ENCODE results near the gene FGD2. TPM values are rescaled to one million over a fixed set of nuclear protein-coding genes. Genes with fewer than 3 reads are reported as not detected.

The FGD2 gene
- total RNA-seq, 2 experiments from 2014 or later = 1.2 to 1.3 TPM

GRCh38 chr6:37047689-37048402 is 42.4 kb downstream of the FGD2 start:
- CTCF ChIA-PET = interaction anchor here (0.8 to 8.8 kb wide), 8 partner anchors 14 to 313 kb away, joined by 3 to 109 read pairs (median 6); partner anchors contain the start of gene PIM1

DNA sequence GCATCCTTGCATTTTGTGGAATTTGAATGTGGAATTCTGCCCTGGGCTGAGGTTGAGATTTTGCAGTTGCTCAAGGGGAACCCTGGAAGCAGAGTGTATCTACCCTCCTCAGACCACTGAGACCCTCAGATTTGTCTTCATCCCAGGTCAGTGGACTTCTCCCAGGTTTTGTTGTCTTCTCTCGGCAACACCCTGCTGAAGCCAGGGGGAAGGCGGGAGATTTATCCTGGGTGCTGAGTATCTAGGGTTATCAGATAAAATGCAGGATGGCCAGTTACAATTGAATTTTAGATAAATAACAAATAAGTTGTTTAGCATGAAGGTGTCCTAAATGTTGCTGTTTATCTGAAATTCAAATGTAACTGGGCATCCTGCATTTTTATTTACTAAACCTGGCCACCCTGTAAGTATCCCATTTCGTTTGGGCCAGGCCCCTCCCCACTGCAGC is 43.0 kb downstream of the FGD2 start:
- ChIA-PET POLR2A (interaction anchor here (1.2 to 6.4 kb wide), 2 partner anchors 15 to 123 kb away, joined by 6 to 87 read pairs; partner anchors contain the start of gene PIM1), CTCF (interaction anchor here (0.8 to 8.8 kb wide), 5 partner anchors 15 to 313 kb away, joined by 3 to 109 read pairs (median 60); partner anchors contain the start of gene PIM1)

More at GRCh38 chr6:37047689-37048402, 42.4 kb downstream of the FGD2 start:
- POLR2A ChIA-PET = interaction anchor here (1.2 to 6.4 kb wide), 2 partner anchors 14 to 123 kb away, joined by 6 to 87 read pairs; partner anchors contain the start of gene PIM1

DNA sequence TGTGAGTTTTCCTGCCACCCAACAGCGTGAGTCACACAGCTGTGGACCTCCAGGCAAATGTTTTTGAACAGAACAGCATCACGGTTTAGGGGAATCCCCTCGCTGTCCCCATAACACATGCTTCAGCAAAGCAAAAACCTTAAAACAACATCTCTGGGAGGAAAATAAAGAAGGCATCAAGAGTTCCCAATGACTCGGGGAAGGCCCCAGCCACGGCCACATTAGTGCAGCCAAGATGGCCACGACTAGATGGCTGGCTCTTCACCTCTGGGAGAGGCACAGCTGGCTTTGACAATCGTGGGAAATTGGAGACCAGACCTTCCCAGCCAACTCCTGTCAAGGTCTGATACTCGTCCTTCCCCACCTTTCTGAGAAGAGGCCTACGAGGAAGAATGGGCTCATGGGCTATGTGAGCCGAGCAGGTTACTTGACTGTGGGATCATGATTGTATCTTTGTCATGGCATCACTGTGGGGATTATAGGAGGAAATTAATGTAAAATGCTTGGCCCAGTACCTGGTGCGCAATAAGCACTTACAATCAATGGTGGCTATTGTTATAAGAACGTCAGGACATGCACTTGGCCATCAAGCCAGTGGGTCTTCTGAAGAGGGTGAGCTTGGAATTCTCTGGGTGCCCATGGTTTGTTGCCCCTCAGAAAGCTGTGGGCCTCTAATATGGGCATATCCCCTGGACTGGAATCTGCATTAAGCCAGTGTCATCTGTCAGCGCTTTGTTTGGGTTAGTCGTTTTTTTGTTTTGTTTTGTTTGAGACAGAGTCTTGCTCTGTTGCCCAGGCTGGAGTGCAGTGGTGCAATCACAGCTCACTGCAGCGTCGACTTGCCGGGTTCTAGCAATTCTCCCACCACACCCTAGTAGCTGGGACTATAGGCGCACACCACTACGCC is 43.6 kb downstream of the FGD2 start:
- ChIA-PET POLR2A (interaction anchor here (1.1 to 6.4 kb wide), 3 partner anchors 15 to 208 kb away, joined by 3 to 87 read pairs (median 6); partner anchors contain the start of genes PIM1 and TBC1D22B), CTCF (interaction anchor here (0.6 to 8.8 kb wide), 8 partner anchors 15 to 314 kb away, joined by 3 to 109 read pairs (median 16); partner anchors contain the start of gene PIM1)

GRCh38 chr6:37049758-37050044 is 44.2 kb downstream of the FGD2 start:
- CTCF ChIA-PET = interaction anchor here (2.9 to 8.8 kb wide), 5 partner anchors 29 to 159 kb away, joined by 10 to 109 read pairs (median 60); partner anchors contain the start of gene PIM1
- POLR2A ChIA-PET = interaction anchor here (1.1 to 6.4 kb wide), 3 partner anchors 16 to 208 kb away, joined by 3 to 87 read pairs (median 12); partner anchors contain the start of genes PIM1 and TBC1D22B

DNA sequence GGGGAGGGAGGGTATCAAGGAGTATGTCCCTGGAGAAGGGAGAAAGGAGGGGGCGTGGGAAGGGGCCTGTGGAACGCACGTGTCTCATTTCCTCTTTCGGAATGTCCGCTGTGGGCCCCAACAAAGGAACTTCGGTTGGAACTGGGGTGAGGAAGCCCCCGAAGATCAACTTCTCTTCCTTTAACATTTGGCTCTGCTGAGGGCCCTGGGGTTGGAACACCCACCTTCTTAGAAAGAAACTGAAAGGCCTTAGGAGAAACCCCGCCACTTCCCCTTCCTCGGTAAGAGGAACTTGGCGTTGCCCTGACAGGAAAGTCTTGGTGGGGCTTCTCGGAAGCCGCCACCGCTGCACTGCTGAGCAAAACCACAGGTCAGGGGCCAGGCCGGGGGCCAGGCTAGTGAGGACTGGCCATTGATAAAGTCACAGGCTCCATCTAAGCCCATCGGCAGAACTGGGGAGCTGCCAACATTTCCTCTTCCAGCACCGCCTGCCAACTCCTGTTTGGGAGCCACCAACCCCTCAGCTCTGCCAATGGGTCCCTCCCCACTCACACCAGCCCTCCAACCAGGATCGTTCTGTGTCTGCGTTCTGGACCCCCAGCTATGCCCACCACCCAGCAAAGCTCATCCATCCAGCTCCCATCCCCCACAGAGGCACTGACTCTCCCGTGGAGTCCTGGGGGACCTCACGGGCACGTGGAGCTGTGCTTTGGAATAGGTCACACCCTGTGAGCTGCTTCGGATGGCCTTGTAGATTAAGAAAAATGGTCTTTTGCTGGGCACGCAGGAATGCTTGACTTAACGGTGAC is 44.8 kb downstream of the FGD2 start:
- CTCF ChIA-PET = interaction anchor here (0.6 to 8.8 kb wide), 15 partner anchors 11 to 265 kb away, joined by 3 to 109 read pairs (median 9); partner anchors contain the start of genes PIM1, TBC1D22B and TMEM217
- POLR2A ChIA-PET = interaction anchor here (0.6 to 6.4 kb wide), 8 partner anchors 17 to 207 kb away, joined by 3 to 87 read pairs (median 4); partner anchors contain the start of genes PIM1 and TBC1D22B

- ChIA-PET POLR2A (interaction anchor here (0.6 to 6.4 kb wide), 7 partner anchors 17 to 158 kb away, joined by 3 to 87 read pairs (median 4); partner anchors contain the start of gene PIM1), CTCF (interaction anchor here (0.6 to 8.8 kb wide), 16 partner anchors 11 to 264 kb away, joined by 3 to 109 read pairs (median 8); partner anchors contain the start of genes PIM1, TBC1D22B and TMEM217)
Measured at GRCh38 chr6:37050854-37051137, 45.3 kb downstream of the FGD2 start.

GRCh38 chr6:37051138-37052026 is 45.9 kb downstream of the FGD2 start:
- ChIA-PET CTCF (interaction anchor here (0.5 to 8.8 kb wide), 21 partner anchors 12 to 264 kb away, joined by 3 to 109 read pairs (median 6); partner anchors contain the start of genes PIM1, TBC1D22B and TMEM217), POLR2A (interaction anchor here (0.6 to 6.4 kb wide), 8 partner anchors 18 to 158 kb away, joined by 3 to 87 read pairs (median 4); partner anchors contain the start of gene PIM1)

DNA sequence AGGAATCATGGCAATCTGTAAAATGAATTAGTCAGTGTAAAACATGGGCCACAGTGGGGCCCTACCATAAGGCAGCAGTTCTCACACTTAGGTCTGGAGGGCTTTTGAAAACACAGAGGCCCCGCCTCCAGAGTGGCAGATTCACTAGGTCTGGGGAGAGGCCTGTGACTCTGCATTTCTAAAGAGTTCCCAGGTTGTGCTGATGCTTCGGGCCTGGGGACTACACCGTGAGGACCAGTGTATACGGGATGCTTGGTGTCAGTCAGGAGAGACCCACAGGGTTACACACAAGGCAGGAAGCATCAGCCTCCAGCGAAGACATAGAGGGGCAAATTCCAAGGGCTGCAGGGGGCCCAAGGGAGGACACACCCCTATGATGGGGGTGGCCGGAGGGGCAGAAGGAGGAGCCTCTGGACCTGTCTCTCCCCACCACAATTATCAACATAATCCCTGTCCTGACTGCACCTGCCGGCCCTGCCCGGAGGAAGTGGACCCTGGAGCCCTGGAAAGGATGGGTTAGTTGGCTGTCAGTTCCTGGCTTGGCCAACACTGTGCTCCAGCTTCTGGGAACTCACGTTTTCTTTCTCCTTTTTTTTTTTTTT is 46.7 kb downstream of the FGD2 start:
- ChIA-PET CTCF (interaction anchor here (0.5 to 8.8 kb wide), 19 partner anchors 13 to 161 kb away, joined by 3 to 109 read pairs (median 6); partner anchors contain the start of gene PIM1), POLR2A (interaction anchor here (0.6 to 6.4 kb wide), 5 partner anchors 18 to 157 kb away, joined by 3 to 87 read pairs (median 4); partner anchors contain the start of gene PIM1)

DNA sequence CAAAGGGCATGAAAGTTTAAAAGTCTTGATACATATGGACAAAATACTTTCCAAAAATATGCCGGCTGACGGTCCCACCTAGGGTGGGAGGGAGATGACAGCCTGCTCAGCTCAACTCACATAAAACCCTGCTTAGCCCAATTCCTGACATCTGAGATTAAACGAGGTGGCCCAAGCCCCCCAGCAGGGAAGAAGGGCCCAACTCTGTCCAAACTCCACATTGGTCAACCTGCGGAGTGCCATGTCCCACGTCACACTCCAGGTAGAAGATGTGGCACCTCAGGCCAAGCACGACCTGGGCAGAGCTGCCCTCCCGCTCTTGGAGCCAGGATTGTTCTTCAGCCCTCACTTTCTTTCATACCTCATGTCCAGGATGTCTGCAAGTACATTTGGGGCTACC is 48.2 kb downstream of the FGD2 start:
- ChIA-PET POLR2A (no interaction called here), CTCF (interaction anchor here (1.3 to 8.8 kb wide), 5 partner anchors 20 to 155 kb away, joined by 3 to 100 read pairs (median 4); no protein-coding TSS in a partner anchor)

DNA sequence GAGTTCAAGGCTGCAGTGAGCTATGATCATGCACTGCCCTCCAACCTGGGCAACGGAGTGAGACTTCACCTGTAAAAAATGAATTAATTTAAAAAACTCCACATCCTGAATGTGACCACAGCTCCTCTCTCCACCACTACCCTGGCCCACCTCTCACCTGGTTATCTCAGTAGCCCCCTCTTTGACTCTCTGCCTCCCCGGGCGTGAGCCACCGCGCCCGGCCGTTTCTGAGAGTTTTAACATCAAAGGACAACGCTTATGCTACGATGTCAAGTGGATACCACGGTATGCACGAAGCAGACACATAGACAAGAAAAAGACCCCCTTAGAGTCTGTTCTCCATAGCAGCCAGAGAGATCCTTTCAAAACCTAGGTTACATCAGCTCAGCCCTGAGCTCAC is 48.7 kb downstream of the FGD2 start:
- ChIA-PET CTCF (interaction anchor here (0.6 to 8.8 kb wide), 5 partner anchors 20 to 444 kb away, joined by 3 to 100 read pairs (median 4); no protein-coding TSS in a partner anchor), POLR2A (no interaction called here)

DNA sequence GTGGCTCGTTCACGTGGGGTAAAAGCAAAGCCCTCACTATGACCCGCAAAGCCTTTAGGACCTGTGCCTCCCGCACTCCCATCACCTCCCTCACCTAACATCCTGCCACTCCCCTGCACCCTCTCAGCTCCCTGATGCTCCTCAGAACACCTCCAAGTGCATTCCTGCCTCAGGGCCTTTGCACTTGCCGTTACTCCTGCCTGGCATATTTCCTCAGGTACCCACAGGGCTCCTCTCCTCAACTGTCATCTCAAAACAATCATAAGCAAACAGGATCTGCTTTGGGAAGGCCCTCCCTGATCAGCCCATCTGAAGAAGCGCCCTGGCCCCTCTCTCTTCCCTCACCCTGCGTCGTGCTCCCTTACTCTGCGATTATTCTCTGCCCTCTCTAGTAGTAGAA is 49.1 kb downstream of the FGD2 start:
- ChIA-PET CTCF (interaction anchor here (0.6 to 8.8 kb wide), 5 partner anchors 21 to 444 kb away, joined by 3 to 100 read pairs (median 4); no protein-coding TSS in a partner anchor), POLR2A (no interaction called here)

GRCh38 chr6:37056112-37056403 is 50.6 kb downstream of the FGD2 start:
- CTCF ChIA-PET = interaction anchor here (0.8 to 2.2 kb wide), 3 partner anchors 37 to 139 kb away, joined by 3 to 10 read pairs (median 6); no protein-coding TSS in a partner anchor
- POLR2A ChIA-PET = no interaction called here

GRCh38 chr6:37056439-37057127 is 51.1 kb downstream of the FGD2 start:
- ChIA-PET POLR2A (no interaction called here), CTCF (interaction anchor here (1.9 to 2.2 kb wide), 2 partner anchors 38 to 116 kb away, joined by 6 to 10 read pairs; no protein-coding TSS in a partner anchor)

DNA sequence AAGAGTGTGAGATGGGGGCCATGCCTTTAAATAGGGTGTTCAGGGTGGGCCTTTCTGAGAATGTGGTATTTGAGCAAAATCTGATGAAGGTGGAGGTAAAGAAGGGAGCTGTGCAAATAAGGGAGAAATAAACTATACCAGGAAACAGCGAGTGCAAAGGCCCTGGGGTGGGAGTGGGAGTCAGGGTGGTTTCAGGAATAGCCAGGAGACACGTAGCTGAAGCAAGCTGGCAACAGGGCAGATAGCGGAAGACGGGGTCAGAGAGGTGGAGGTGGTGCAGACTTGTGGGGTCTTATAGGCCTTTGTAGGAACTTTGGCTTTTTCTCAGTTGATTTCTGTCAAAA is 51.6 kb downstream of the FGD2 start:
- ChIA-PET POLR2A (no interaction called here), CTCF (interaction anchor here (0.6 to 2.2 kb wide), 2 partner anchors 38 to 148 kb away, joined by 3 to 10 read pairs; no protein-coding TSS in a partner anchor)

GRCh38 chr6:37057678-37058077 is 52.2 kb downstream of the FGD2 start:
- POLR2A ChIA-PET = no interaction called here

GRCh38 chr6:37058084-37058586 is 52.7 kb downstream of the FGD2 start:
- CTCF ChIA-PET = interaction anchor here (0.7 to 2.2 kb wide), 4 partner anchors 24 to 1147 kb away, joined by 3 to 10 read pairs (median 4); no protein-coding TSS in a partner anchor
- POLR2A ChIA-PET = no interaction called here

More at GRCh38 chr6:37057678-37058077, 52.2 kb downstream of the FGD2 start:
- CTCF ChIA-PET = interaction anchor here (0.6 to 2.2 kb wide), 2 partner anchors 39 to 148 kb away, joined by 3 to 10 read pairs; no protein-coding TSS in a partner anchor
